GM12891 (cell line): ENCODE data around the gene CHD1L.
A peak's percentile ranks its signal among the peaks of the same experiment; 100 is the strongest.

Experiments
- DNase-seq: peaks from one replicate; pipeline ENCODE4 v3.0.0; 2011; ENCODE audit warnings: low spot score; ENCODE audit not compliant: insufficient read length
- FAIRE-seq: peaks from 2 replicates; lab custom pipeline; 2011; peaks lifted over from hg19 to GRCh38; lab: Jason Lieb, UNC
- PAX5 ChIP-seq: IDR thresholded peaks from 2 replicates; pipeline ENCODE4 v1.6.1; 2011; ENCODE audit warnings: low read length, moderate library complexity, mild to moderate bottlenecking; ENCODE audit not compliant: insufficient read depth, severe bottlenecking
- POLR2A ChIP-seq: IDR thresholded peaks from 2 replicates; pipeline ENCODE4 v1.6.1; 2011; ENCODE audit warnings: low read depth, low read length, control low read depth
- POLR2AphosphoS5 ChIP-seq: IDR thresholded peaks from 2 replicates; pipeline ENCODE4 v1.6.1; 2011; ENCODE audit warnings: low read depth, low read length, control low read depth
- POU2F2 ChIP-seq: IDR thresholded peaks from 2 replicates; pipeline ENCODE4 v1.6.1; 2011; ENCODE audit warnings: low read depth, mild to moderate bottlenecking, control low read depth, low read length, moderate library complexity
- SPI1 ChIP-seq: IDR thresholded peaks from 2 replicates; pipeline ENCODE4 v1.6.1; 2011; ENCODE audit warnings: low read depth, low read length, control low read depth
- TAF1 ChIP-seq: IDR thresholded peaks from 2 replicates; pipeline ENCODE4 v1.6.1; 2011; ENCODE audit warnings: low read depth, low read length, control low read depth

The CHD1L gene

DNA sequence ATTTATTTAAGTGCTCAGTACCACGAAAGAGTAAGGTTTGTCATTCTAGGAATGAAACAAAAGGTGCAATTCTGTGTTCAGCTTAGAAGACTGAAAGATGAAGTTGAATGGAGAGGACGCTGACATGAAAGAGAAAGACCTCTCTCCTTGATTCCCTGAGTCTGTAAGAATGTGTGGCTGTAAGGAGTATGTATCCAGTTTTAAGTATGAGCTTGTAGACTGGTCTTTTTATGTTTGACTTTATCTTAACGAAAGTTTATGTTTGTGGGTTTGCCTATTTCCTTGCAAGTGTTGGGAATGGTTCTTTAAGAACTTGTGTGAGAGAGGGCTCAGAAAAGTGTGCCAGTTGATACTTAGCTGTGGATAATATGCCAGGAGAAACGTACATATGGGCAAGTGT is 1.4 kb downstream of the CHD1L start:
- DNase-seq (no peak), FAIRE-seq (no peak)
- TF ChIP-seq SPI1 (no peak), POLR2A (no peak), POLR2AphosphoS5 (no peak), PAX5 (no peak), POU2F2 (no peak), TAF1 (no peak)

DNA sequence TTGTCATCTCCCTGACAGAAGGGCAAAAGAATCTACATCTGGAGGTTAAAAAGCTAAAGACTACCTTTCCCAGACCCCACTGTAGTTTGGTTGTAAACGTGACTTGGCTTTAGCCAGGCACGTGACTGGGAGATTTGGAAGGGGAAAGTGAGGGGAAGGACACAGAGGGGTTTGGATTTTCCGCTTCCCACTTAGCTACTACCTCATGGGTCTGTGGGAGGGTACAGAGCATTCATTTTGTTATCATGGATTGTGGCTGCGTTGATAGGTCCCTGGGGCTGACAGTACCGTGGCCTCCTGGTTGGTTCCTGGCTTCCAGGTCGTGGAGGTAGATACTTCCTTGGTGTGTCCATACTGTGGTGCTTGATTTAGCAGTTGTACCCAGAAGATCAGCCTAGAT is 2.6 kb downstream of the CHD1L start:
- no peak for TF ChIP-seq TAF1
- FAIRE-seq (no peak), DNase-seq (no peak)

DNA sequence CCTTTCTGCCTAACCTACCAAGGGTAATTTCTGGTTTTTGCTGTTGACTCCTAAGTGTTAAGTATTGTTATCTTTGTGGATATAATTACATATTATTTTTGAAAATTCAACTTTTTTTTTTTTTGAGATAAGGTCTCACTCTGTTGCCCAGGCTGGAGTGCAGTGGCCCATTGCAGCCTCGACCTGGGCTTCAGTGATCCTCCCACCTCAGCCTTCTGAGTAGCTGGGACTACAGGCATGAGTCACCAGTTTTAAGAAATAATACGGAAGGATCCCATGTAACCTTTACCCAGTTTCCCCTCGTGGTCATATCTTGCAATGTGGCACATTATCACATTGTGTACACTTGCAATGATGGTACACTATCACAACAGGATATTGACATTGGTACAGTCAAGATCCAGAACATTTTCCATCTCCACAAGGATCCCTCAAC is 3.1 kb downstream of the CHD1L start:
- TF ChIP-seq POLR2AphosphoS5 (no peak), SPI1 (no peak), TAF1 (no peak), POLR2A (no peak), PAX5 (no peak), POU2F2 (no peak)
- no peak for DNase-seq
- FAIRE-seq, result no peak

DNA sequence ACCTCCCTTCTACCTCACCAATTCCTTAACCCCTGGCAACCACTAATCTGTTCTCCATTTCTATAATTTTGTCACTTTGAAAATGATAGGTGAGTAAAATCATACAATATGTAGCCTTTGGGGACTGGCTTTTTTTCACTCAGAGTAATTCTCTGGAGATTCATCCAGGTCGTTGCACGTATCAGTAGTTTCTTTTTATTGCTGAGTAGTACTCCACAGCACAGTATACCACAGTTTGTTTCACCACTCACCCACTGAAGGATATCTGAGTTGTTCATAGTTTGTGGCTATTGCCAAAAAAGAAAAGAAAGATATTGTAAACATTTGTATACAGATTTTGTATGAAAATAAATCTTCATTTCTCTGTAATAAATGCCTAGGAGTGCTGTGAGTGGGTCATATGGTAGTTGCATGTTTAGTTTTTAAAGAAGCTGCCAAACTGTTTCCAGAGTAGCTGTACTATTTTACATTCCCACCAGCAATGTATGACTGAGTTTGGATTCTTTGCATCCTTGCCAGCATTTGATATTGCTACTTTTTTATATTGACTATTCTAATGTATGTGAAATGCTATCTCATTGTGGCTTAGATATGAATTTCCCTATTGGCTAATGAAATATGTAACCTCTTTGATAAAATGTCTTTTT is 3.7 kb downstream of the CHD1L start:
- FAIRE-seq, result no peak
- TF ChIP-seq TAF1, result no peak
- TF ChIP-seq POLR2A, result no peak
- no peak for TF ChIP-seq SPI1
- TF ChIP-seq POU2F2, result no peak
- TF ChIP-seq POLR2AphosphoS5, result no peak
- no peak for TF ChIP-seq PAX5
- DNase-seq, result no peak

DNA sequence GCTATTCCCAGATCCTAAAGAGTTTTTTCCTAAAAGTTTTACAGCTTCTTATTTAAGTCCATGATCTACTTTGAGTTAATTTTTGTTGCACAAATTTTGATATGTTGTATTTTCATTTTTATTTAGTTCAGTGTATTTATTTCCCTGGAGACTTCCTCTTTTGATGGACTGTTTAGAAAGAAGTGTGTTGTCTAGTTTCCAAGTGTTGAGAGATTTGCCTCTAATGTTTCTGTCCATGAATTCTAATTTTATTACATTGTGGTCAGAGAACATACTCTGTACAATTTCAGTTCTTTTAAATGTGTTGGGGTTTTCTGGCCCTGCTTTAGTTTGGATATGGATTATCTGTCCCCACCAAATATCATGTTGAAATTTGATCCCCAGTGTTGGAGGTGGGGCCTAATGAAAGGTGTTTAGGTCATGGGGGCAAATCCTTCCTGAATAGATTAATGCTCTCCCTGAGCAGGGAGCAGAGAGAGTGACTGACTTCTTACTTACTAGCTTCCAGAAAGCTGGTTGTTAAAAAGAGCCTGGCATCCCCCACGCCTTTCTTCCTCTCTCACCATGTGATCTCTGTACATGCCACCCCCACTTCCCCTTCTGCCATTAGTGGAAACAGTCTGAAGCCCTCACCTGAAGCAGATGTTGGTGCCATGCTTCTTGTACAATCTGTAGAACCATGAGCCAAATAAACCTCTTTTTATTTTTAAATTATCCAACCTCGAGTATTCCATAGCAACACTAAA is 4.6 kb downstream of the CHD1L start:
- DNase-seq (no peak), FAIRE-seq (no peak)
- TF ChIP-seq POU2F2, result no peak
- no peak for TF ChIP-seq TAF1
- TF ChIP-seq POLR2A, result no peak
- TF ChIP-seq PAX5, result no peak
- TF ChIP-seq POLR2AphosphoS5, result no peak
- TF ChIP-seq SPI1, result peak; percentile 83

DNA sequence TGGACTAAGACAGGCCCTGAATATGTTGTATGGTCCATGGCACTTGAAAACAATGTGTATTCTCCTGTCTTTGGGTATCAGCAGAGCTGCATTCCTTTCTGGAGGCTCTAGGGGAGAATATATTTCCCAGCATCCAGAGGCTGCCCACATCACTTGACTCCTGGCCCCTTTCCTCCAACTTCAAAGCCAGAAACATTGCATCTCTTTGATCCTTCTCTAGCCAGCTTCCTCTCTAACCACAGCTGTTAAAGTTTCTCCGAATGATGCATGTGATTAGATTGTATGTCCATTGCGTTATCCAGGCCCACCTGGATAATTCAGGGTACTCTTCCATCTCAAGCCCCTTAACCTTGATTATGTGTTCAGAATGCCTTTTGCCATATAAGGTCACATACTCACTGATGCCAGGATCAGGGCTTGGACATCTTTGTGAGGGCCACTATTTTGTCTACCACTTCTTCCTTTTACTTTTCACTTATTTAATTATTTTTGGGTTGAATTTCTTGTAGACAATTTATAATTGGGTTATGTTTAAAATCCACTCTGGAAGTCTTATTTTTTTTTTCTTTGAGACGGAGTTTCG is 5.3 kb downstream of the CHD1L start:
- DNase-seq (no peak), FAIRE-seq (no peak)
- no peak for TF ChIP-seq POLR2AphosphoS5
- no peak for TF ChIP-seq PAX5

DNA sequence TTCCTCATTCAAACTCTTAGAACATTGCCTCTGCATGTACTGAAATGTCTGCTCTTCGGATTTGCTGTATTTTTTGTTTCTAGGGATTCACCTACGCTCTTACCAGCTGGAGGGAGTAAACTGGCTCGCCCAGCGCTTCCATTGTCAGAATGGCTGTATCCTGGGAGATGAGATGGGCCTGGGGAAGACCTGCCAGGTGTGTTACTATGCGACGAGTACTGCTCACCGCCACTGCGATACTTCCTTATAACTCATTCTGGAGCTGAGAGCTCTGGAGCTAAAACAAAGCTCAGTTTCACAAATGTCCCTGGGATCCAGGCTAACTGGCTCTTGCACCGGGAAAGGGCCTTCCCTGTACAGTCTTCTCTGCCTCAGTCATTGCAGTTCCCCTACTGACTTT is 10.1 kb downstream of the CHD1L start:
- TF ChIP-seq POLR2AphosphoS5 (no peak), POU2F2 (no peak), POLR2A (no peak), SPI1 (no peak), TAF1 (no peak), PAX5 (no peak)
- peak; percentile 35 for FAIRE-seq

DNA sequence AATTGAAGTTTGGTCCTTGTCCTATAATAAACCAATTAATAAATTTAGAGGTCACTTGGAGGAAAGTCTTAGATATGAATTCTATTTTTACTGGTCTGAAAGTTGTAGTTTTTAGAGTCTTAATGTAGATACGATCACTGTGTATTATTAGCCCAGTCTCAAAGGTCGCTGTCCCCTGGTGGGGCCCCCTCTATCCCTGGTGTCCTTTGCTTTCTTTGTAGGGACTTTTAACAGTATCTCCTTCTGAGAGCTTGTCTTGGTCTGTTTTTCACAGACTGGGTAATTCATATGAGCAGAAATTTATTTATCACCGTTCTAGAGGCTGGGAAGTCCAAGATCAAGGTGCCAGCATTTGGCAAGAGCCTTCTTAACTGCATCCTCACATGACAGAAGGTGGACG is 18.5 kb downstream of the CHD1L start:
- no peak for FAIRE-seq
- TF ChIP-seq SPI1 (no peak), TAF1 (no peak), PAX5 (no peak), POU2F2 (no peak), POLR2A (no peak)
- DNase-seq, result no peak

More for the DNA sequence above, 10.1 kb downstream of the CHD1L start:
- DNase-seq, result no peak

DNA sequence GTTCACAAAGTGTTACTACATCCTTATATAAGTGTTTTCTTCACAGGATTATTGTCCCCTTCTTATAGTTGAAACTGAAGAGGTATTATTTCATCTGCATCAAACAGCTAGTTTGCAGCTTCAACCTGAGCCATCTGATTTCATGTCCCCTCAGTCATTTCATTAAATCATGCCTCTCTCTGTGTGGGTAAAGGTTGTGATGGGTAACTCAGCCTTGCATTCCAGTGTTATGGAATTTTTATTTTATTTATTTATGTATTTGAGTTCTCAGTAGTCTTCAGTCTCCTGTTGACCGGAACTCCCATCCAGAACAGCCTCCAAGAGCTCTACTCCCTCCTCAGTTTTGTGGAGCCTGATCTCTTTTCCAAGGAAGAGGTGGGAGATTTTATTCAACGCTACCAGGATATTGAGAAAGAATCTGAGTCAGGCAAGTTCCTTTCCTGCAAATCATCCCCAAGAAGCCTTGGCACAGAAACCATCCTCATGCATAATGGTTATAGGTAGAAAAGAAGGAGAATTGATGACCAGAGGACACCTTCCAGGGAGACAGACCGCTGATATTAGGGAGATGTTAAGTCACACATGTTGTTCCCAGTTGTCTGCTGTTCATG is 21.8 kb downstream of the CHD1L start:
- FAIRE-seq (no peak), DNase-seq (no peak)
- no peak for TF ChIP-seq PAX5
- no peak for TF ChIP-seq SPI1
- TF ChIP-seq POLR2AphosphoS5, result no peak
- no peak for TF ChIP-seq POLR2A
- TF ChIP-seq TAF1, result no peak
- no peak for TF ChIP-seq POU2F2

DNA sequence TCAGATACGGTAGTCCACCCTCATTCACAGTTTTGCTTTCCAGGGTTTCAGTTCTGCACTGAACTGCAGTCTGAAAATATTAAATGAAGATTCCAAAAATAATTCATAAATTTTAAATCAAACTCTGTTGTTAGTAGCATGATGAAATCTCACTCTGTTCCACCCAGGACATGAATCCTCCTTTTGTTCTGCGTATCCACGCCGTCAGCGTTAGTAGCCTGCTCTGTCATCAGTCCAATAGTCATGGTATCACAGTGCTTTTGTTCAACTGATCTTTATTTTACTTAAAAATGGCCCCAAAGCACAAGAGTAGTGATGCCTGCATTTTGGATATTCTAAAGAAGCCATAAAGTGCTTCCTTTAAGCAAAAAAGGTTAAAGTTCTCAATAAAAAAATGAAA is 23.9 kb downstream of the CHD1L start:
- DNase-seq (no peak), FAIRE-seq (no peak)
- TF ChIP-seq PAX5 (no peak), TAF1 (no peak), POU2F2 (no peak), POLR2AphosphoS5 (no peak), SPI1 (no peak), POLR2A (no peak)

DNA sequence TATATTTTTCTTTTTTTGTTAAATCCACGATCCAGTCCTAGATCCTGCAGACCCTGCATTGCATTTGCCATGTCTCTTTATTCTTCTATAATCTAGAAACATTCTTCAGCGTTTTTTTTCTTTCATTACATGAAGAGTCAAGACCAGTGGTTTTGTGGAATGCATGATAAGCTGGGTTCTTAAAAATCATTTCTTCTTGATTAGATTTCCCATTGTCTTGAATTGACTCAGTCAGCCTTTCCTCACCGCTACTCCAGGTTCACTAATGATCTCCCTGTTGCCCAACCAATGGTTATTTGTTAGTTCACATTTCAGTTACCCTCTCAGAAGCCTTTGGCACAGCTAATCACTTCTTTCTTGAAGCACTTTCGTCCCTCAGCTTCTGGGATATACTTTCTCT is 25.2 kb downstream of the CHD1L start:
- DNase-seq, result no peak
- TF ChIP-seq TAF1 (no peak), SPI1 (no peak)
- FAIRE-seq, result no peak
